Measurements from ENCODE around the gene GAB2.

Gene GAB2

DNA sequence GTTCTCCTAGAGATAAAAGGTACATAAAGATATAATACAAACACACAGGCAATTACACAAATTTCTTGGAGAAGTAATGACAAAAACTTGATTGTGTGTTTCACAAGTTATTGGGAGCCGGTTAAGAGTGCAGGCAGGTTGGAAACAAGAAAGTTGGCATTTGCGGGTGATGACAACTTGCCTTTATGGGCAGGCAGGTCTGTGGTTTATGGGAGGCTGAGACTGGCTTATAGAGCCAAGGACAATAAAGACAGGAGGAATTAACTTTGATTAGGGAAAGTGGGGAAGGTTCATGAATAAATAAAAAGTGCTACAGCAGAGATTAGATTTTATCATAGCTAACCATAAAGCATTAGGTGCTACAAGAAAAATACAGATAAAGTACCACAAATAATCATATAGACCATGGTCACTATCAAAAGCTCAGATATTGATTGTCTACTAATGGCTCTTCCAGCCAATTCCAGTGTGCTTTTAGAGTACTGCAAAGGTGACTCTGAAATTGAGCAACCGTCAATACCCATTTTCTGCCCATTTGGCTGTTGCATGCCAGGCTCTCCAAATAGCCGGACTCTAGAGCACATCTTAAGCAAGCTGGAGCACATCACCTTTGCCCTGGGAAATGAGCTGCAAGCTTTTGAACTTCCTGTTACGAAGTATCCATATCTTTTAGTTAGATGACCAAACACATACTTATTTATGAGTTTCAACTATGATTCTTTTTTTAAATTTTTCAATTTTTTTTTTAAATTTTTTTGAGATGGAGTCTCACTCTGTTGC, 33.9 kb upstream of the GAB2 start:
- no peak overlapping the region for H3K4me2 ChIP-seq

DNA sequence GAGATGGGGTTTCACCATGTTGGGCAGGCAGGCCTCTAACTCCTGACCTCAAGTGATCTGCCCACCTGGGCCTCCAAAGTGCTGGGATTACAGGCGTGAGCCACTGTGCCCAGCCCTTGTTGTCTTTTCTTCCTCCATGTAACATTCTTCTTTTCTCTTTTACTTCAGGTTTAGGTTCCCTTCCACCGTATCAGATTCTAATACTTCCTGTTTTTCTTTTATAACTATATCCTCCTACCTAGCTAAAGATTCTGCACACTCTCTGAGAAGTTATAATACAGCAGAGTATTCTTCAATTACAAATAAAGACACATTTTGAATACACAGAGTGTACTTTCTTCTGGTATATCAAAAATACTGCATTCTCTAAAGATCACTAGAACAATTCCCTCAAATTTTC, 33.2 kb upstream of the GAB2 start:
- Histone ChIP-seq H3K4me1 (peaks cover 50% of the 10 kb centered on the region), H3K4me3 (no peak overlapping the region), H3K27me3 (no peaks in the 10 kb centered on the region), H3K36me3 (peaks cover 10% of the 10 kb centered on the region), H3K9ac (no peak overlapping the region), H4K20me1 (no peaks in the 10 kb centered on the region), H3K27ac (no peak overlapping the region), H3K4me2 (no peak overlapping the region), H3K9me3 (no peaks in the 10 kb centered on the region)
- no peak for TF ChIP-seq Cebpa-rat (IDR thresholded peaks at IDR 0.05)

More for the DNA sequence above, 33.9 kb upstream of the GAB2 start:
- H3K4me1 ChIP-seq, result peaks cover 50% of the 10 kb centered on the region
- H3K9ac ChIP-seq, result no peak overlapping the region
- peaks cover 14% of the 10 kb centered on the region for H3K36me3 ChIP-seq
- 0 out of 2 replicates have a peak overlapping the region, but pooled peaks have one; percentile 66 for H3K27ac ChIP-seq
- H4K20me1 ChIP-seq, result no peaks in the 10 kb centered on the region
- H3K9me3 ChIP-seq, result no peaks in the 10 kb centered on the region
- H3K4me3 ChIP-seq, result no peak overlapping the region
- no peaks in the 10 kb centered on the region for H3K27me3 ChIP-seq
- no peak for TF ChIP-seq Cebpa-rat (IDR thresholded peaks at IDR 0.05)

DNA sequence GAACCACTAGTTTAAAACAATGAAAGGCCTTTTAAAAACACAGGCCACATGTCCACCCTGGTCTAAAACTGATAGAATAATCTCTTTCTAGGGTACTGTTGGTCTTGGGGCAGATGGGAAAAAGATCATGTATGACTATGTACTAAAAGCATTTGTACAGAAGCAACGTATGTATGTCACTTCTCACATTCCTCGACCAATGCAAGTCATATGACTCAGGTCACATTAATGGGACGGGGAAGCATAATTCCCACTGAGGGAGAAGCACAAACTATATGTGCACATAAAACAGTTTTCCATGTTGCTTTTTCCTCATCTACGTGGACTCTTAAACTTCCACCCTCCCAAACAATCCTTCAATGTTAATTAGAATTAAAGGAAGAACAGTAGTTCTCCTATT, 32.2 kb upstream of the GAB2 start:
- peaks cover 11% of the 10 kb centered on the region for H3K36me3 ChIP-seq
- no peak for TF ChIP-seq Cebpa-rat (IDR thresholded peaks at IDR 0.05)
- H3K4me3 ChIP-seq, result no peak overlapping the region
- H3K9ac ChIP-seq, result no peak overlapping the region
- H3K27ac ChIP-seq, result no peak overlapping the region
- no peaks in the 10 kb centered on the region for H4K20me1 ChIP-seq
- H3K27me3 ChIP-seq, result no peaks in the 10 kb centered on the region
- H3K4me2 ChIP-seq, result no peak overlapping the region
- peaks cover 41% of the 10 kb centered on the region for H3K4me1 ChIP-seq
- no peaks in the 10 kb centered on the region for H3K9me3 ChIP-seq

DNA sequence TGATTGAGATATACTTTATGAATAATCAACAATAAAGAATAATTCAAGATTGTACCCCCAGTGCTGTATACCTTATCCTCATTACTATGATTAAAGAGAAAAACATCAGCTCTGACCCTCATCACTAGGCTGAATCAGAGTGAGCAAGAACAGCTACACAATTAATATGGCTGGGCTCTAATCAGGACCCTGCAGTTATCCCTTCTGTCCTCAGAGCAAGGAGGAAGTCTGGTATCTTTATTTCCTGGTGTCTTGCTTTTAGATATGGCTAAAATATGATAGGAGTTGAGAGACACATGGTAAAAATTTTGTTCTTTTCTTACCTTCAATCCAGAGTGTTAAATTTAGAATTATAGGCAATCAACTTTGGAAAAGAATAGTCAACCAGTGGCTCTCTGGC, 28.6 kb upstream of the GAB2 start:
- no peaks in the 10 kb centered on the region for H3K9me3 ChIP-seq
- peaks cover 31% of the 10 kb centered on the region for H3K36me3 ChIP-seq
- no peak for TF ChIP-seq Cebpa-rat (IDR thresholded peaks at IDR 0.05)
- H4K20me1 ChIP-seq, result no peaks in the 10 kb centered on the region
- no peak overlapping the region for H3K9ac ChIP-seq
- no peak overlapping the region for H3K4me2 ChIP-seq
- peaks cover 6% of the 10 kb centered on the region; the same call in 1 of the 2 replicates for H3K4me1 ChIP-seq
- H3K27me3 ChIP-seq, result no peaks in the 10 kb centered on the region
- no peak overlapping the region for H3K4me3 ChIP-seq
- H3K27ac ChIP-seq, result no peak overlapping the region

DNA sequence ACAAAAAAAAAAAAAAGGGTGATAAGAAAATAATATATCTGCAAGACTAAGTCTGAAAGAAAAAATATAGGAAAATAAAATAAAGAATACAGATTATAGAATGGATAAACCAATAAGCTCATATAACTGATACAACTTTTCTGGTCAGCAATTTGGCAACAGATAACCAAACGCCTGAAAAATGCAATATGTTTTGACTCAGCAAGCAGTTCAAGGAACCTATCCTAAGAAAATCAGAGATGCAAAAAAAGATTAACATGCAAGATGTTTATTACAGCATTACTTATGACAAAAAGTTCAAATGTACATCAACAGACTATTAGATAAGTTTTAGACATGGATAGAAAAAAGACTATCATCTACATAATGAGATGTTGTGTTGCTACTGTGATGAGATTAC, 27.1 kb upstream of the GAB2 start:
- Histone ChIP-seq H3K36me3 (peaks cover 43% of the 10 kb centered on the region), H3K4me3 (no peak overlapping the region), H3K9ac (no peak overlapping the region), H3K27ac (no peak overlapping the region), H3K9me3 (no peaks in the 10 kb centered on the region), H3K27me3 (no peaks in the 10 kb centered on the region), H3K4me1 (no peaks in the 10 kb centered on the region), H3K4me2 (no peak overlapping the region), H4K20me1 (no peaks in the 10 kb centered on the region)
- TF ChIP-seq Cebpa-rat (IDR thresholded peaks at IDR 0.05), result no peak

DNA sequence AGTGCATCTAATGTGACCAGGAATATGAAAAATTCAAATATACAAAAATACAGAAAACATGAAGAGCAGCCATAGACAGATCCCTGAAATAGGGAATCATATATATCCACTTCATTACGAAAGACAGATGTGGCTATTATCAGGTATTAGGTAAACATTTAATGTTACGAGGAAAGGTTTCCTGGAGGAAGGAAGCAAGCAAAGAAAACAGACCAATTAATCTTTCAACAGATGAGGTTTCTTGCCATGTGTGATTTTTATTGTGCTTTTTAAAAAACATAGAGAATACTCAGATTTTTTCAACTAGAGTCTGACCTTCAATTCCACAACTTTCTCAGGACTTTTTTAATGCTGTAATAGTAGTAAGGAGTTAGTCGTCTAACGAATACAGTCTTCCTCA, 24.3 kb upstream of the GAB2 start:
- H3K4me3 ChIP-seq, result no peak overlapping the region
- peaks cover 6% of the 10 kb centered on the region; the same call in 1 of the 2 replicates for H3K4me1 ChIP-seq
- no peaks in the 10 kb centered on the region for H4K20me1 ChIP-seq
- no peak for TF ChIP-seq Cebpa-rat (IDR thresholded peaks at IDR 0.05)
- peaks cover 43% of the 10 kb centered on the region for H3K36me3 ChIP-seq
- no peaks in the 10 kb centered on the region for H3K9me3 ChIP-seq
- no peaks in the 10 kb centered on the region for H3K27me3 ChIP-seq
- no peak overlapping the region for H3K4me2 ChIP-seq
- no peak overlapping the region for H3K9ac ChIP-seq
- no peak overlapping the region for H3K27ac ChIP-seq

DNA sequence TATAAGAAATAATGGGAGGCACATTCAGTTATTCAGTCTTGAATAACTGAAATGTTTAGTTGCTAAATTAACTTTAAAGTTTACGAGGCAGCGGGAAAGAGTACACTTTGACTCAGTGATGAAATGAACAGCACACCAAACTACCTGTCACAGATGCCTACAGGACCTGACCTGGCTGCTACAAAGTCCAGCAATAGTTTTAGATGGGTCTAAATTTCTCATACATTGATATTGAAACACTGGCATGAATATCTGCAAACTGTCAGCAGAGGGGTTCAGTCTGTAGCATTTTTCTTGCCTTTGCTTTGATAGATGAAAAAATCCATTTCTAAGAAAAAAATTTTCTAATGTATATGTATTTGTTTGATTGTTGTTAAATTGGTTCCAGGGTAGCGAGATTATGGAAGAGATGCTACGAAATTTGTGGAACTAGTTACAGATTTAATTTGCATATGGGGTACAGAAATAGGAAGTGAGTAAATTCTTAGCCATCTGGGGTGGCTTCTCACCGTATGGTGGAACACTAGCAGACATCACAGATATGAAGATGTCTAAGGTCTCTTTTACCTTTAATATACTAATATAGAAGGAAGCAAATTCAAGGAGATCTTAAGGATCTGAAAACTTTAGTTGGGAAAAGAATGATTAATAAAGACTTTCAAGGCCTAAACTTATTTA, 20.8 kb upstream of the GAB2 start:
- no peak overlapping the region for H3K27ac ChIP-seq
- TF ChIP-seq Cebpa-rat (IDR thresholded peaks at IDR 0.05), result no peak
- no peak overlapping the region for H3K4me3 ChIP-seq
- peak overlapping the region; percentile 26; the same call in 1 of the 2 replicates for H3K4me2 ChIP-seq
- peaks cover 6% of the 10 kb centered on the region; the same call in 1 of the 2 replicates for H3K4me1 ChIP-seq
- H3K36me3 ChIP-seq, result peaks cover 40% of the 10 kb centered on the region
- H3K9me3 ChIP-seq, result no peaks in the 10 kb centered on the region
- H3K9ac ChIP-seq, result no peak overlapping the region
- no peaks in the 10 kb centered on the region for H4K20me1 ChIP-seq
- H3K27me3 ChIP-seq, result no peaks in the 10 kb centered on the region

DNA sequence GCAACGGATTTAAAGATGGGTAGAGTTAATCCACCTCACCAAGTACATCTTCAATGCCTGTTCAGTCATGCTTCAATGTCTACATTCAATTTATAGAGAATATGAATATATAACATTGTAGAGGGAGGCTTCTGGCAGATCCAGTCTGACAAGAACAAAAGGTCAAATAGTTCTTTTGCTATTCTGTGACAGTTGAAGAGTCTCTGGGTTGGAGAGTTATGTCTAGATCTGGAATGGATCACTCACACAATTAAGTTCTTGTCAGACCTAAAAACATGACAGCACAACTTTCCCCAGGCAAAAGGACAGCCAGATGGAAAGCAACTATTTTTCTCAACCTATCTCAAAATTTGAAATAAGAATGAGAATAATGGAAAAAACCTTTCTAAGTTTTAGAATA, 15.3 kb upstream of the GAB2 start:
- TF ChIP-seq Cebpa-rat (IDR thresholded peaks at IDR 0.05), result no peak
- peaks cover 43% of the 10 kb centered on the region for H3K4me1 ChIP-seq
- H3K27ac ChIP-seq, result no peak overlapping the region
- H4K20me1 ChIP-seq, result no peaks in the 10 kb centered on the region
- H3K4me3 ChIP-seq, result no peak overlapping the region
- H3K9me3 ChIP-seq, result no peaks in the 10 kb centered on the region
- H3K27me3 ChIP-seq, result no peaks in the 10 kb centered on the region
- no peak overlapping the region for H3K9ac ChIP-seq
- no peak overlapping the region for H3K4me2 ChIP-seq
- peaks cover 7% of the 10 kb centered on the region for H3K36me3 ChIP-seq

DNA sequence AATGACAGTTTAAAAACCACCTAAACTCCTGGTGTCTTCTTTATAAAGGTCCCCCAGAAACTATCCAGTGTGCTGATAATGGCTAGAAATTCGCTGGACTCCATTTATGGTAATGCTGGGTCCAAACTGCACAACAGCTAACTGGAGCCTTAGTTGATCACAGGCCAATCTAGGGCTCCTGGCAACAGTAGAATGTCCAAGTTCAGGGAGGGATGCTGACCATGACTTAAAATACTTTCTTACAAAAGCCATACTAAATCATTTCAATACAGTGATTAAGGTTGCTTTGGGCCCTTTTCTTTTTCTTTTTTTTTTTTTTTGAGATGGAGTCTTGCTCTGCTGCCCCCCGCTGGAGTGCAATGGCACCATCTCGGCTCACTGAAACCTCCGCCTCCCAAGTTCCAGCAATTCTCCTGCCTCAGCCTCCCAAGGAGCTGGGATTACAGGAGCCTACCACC, 14.5 kb upstream of the GAB2 start:
- H3K4me1 ChIP-seq, result peaks cover 52% of the 10 kb centered on the region
- H3K27ac ChIP-seq, result 0 out of 2 replicates have a peak overlapping the region, but pooled peaks have one; percentile 18
- peaks cover 7% of the 10 kb centered on the region for H3K36me3 ChIP-seq
- TF ChIP-seq Cebpa-rat (IDR thresholded peaks at IDR 0.05), result no peak
- H4K20me1 ChIP-seq, result no peaks in the 10 kb centered on the region
- H3K9me3 ChIP-seq, result no peaks in the 10 kb centered on the region
- no peaks in the 10 kb centered on the region for H3K27me3 ChIP-seq
- H3K4me2 ChIP-seq, result peak overlapping the region; percentile 8; the same call in 1 of the 2 replicates
- no peak overlapping the region for H3K9ac ChIP-seq
- no peak overlapping the region for H3K4me3 ChIP-seq

DNA sequence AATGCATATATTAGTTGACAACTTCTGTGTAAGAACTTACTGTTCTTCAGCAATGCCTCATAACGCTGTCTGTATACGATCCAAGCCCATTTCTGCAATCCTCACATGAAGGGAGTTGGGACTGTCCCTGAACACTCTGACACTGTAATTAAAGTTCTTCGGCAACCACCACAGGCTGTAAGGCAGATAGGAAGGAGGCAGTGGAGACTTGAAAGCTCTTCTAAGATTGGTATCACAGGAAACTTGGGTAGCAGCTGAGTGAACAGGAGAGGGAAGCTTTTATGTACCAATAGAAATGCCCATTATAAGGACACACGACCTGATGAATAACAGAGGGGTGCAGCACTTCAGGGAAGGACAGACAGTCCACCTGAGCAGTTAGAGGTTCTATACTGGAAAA, 12.0 kb upstream of the GAB2 start:
- Histone ChIP-seq H3K27ac (peak overlapping the region; percentile 91), H4K20me1 (no peaks in the 10 kb centered on the region), H3K36me3 (no peaks in the 10 kb centered on the region), H3K4me3 (peak overlapping the region; percentile 53), H3K4me1 (peaks cover 75% of the 10 kb centered on the region), H3K9ac (peak overlapping the region; percentile 66), H3K27me3 (no peaks in the 10 kb centered on the region), H3K4me2 (peak overlapping the region; percentile 81), H3K9me3 (no peaks in the 10 kb centered on the region)
- TF ChIP-seq Cebpa-rat (IDR thresholded peaks at IDR 0.05), result no peak

Measured in BLaER1 (cell line).